ENCODE measurements around the gene TJP3.

GRCh38 chr19:3670796-3671679 lies 37.1 kb upstream of the TJP3 start:
- no peak for TF ChIP-seq CTCF (IDR thresholded peaks at IDR 0.05)
- TF ChIP-seq POLR2A (IDR thresholded peaks at IDR 0.05) = no peak
